ENCODE results near the gene DDX42. TPM values are rescaled to one million over a fixed set of nuclear protein-coding genes. Genes with fewer than 3 reads are reported as not detected.
"Not testable (repeated sequence)": the region's sequence is repeated elsewhere in the genome, so short reads cannot be mapped to it uniquely, and the experiment has no call there.

Gene DDX42
- total RNA-seq, 2 donors from 2014 or later: 39.9 to 41.0 TPM

DNA sequence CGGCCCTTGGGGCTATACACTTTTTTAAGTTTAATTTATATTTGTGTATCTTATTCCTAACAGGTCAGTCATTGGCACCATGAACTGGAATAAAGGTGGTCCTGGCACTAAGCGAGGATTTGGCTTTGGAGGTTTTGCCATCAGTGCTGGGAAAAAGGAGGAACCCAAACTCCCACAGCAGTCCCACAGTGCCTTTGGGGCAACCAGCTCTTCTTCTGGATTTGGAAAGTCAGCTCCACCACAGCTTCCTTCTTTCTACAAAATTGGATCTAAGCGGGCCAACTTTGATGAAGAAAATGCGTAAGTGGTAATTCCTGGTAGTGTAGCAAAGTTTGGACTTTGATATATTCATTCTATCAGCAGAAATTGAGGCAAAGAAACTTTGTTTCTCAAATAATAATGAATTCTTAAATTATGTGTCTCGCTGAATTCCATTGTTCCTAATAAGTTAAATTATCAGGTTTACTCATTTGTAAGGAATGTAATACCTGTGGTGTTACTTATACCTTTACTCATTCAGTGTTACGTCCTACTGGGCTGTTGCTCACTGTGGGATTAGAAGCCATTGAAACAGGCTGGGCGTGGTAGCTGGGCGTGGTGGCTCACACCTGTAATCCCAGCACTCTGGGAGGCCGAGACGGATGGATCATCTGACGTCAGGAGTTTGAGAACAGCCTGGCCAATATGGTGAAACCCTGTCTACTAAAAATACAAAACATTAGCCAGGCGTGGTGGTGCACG, 13.2 kb downstream of the DDX42 start:
- Histone ChIP-seq H3K9me3 (no peaks in the 10 kb centered on the region), H3K4me1 (peaks cover 0 to 5% of the 10 kb centered on the region in 2 donors), H3K4me3 (no peak overlapping the region), H3K27ac (no peak overlapping the region), H3K27me3 (no peaks in the 10 kb centered on the region), H3K36me3 (peaks cover 48% of the 10 kb centered on the region)
- TF ChIP-seq, protein P1, sequence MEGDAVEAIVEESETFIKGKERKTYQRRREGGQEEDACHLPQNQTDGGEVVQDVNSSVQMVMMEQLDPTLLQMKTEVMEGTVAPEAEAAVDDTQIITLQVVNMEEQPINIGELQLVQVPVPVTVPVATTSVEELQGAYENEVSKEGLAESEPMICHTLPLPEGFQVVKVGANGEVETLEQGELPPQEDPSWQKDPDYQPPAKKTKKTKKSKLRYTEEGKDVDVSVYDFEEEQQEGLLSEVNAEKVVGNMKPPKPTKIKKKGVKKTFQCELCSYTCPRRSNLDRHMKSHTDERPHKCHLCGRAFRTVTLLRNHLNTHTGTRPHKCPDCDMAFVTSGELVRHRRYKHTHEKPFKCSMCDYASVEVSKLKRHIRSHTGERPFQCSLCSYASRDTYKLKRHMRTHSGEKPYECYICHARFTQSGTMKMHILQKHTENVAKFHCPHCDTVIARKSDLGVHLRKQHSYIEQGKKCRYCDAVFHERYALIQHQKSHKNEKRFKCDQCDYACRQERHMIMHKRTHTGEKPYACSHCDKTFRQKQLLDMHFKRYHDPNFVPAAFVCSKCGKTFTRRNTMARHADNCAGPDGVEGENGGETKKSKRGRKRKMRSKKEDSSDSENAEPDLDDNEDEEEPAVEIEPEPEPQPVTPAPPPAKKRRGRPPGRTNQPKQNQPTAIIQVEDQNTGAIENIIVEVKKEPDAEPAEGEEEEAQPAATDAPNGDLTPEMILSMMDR (IDR thresholded peaks at IDR 0.05): no peak
- no peak for DNase-seq (ENCODE audit: low spot score)

DNA sequence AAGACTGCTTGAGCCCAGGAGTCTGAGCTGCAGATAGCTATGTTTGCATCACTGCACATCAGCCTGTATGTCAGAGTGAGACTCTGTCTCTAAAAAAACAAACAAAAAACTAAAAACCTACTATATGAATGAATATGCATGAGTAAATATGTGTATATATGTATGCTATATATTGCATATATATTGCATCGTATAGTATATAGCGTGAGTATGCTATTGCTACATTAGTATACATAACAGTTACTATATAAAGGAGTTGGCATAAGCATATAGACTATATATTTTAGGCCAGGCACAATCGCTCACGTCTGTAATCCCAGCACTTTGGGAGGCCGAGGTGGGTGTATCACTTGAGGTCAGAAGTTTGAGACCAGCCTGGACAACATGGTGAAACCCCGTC, 16.1 kb downstream of the DDX42 start:
- DNase-seq (ENCODE audit: low spot score): no peak
- H3K27me3 ChIP-seq: no peaks in the 10 kb centered on the region
- H3K4me1 ChIP-seq: no peaks in the 10 kb centered on the region
- no peak overlapping the region for H3K27ac ChIP-seq
- no peaks in the 10 kb centered on the region for H3K9me3 ChIP-seq
- H3K4me3 ChIP-seq: no peak overlapping the region
- TF ChIP-seq, protein P1 (IDR thresholded peaks at IDR 0.05): no peak
- peaks cover 77% of the 10 kb centered on the region for H3K36me3 ChIP-seq

DNA sequence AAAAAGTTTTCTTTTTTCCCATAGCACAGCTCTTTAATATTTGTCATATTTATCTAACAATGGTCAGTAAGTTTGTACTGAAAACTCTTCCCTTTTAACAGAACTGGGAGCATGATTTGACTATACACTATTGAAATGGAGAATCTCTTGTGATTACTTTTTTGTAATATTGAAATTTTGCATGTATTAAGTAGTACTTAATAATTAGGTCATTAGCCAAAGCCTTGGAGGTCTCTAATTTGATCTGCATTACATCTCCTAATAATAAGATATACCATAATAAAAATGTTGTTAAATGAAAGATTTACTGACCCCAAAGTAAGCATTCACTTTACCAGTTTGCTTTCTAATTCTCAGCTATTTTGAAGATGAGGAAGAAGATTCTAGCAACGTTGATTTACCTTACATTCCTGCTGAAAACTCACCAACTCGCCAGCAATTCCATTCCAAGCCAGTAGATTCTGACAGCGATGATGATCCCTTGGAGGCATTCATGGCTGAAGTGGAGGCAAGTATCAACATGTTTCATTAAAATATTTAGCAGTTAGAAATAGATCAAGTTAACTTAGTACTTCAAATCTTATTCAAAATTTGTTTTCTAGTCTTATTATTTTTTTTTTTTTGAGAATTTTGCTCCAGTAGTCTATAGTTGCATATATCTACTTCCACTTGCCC, 18.2 kb downstream of the DDX42 start:
- Histone ChIP-seq H3K36me3 (peaks cover 93% of the 10 kb centered on the region), H3K9me3 (no peaks in the 10 kb centered on the region), H3K27me3 (no peaks in the 10 kb centered on the region), H3K4me3 (no peak overlapping the region), H3K27ac (no peak overlapping the region), H3K4me1 (no peaks in the 10 kb centered on the region)
- no peak for DNase-seq (ENCODE audit: low spot score)
- TF ChIP-seq, protein P1 (IDR thresholded peaks at IDR 0.05): no peak

DNA sequence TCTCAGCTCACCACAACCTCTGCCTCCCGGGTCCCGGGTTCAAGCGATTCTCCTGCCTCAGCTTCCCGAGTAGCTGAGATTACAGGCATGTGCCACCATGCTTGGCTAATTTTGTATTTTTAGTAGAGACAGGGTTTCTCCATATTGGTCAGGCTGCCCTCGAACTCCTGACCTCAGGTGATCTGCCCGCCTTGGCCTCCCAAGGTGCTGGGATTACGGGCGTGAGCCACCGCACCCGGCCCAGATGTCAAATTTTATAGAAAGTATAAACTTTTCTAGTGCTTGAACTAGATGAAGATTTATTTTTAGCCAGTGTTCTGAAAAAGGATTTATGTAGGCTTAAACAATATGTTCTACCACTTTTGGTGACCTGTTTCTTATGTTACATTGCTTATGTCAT, 22.4 kb downstream of the DDX42 start:
- not testable (repeated sequence) for H3K27ac ChIP-seq, H3K9me3 ChIP-seq

DNA sequence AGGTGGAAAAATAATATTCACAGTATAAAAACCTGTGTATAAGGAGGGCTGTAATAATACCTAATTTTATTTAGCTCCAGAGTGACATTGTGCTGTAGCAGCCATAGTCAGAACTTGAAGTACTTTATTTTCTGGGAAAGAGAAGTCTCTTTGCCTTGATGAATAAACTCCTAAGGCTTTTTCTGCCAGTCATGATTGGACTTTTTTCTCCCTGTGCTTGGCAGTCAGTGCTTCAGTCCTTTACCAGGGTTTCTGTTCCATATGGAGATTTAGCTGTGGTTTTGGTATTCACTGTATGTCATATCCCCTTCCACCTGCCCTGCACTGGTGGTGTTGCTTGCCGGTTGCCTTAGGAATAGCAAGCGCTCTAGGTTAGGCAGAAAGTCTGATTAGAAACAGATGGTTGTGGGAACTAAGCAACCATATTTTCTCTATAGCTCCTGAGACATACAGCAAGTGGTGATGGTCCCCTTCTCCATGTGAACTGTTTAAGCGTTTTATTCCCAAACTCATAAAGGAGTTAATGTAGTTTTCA, 24.7 kb downstream of the DDX42 start:
- no peaks in the 10 kb centered on the region for H3K9me3 ChIP-seq
- H3K4me1 ChIP-seq: no peaks in the 10 kb centered on the region
- H3K27me3 ChIP-seq: no peaks in the 10 kb centered on the region
- H3K36me3 ChIP-seq: peaks cover 97% of the 10 kb centered on the region
- no peak overlapping the region for H3K27ac ChIP-seq
- H3K4me3 ChIP-seq: no peak overlapping the region
- TF ChIP-seq, protein P1 (IDR thresholded peaks at IDR 0.05): no peak
- DNase-seq (ENCODE audit: low spot score): no peak

More for the DNA sequence above, 22.4 kb downstream of the DDX42 start:
- not testable (repeated sequence) for H3K4me3 ChIP-seq; H3K27me3 ChIP-seq; H3K4me1 ChIP-seq; DNase-seq (ENCODE audit: low spot score)
- peaks cover 92% of the 10 kb centered on the region for H3K36me3 ChIP-seq

DNA sequence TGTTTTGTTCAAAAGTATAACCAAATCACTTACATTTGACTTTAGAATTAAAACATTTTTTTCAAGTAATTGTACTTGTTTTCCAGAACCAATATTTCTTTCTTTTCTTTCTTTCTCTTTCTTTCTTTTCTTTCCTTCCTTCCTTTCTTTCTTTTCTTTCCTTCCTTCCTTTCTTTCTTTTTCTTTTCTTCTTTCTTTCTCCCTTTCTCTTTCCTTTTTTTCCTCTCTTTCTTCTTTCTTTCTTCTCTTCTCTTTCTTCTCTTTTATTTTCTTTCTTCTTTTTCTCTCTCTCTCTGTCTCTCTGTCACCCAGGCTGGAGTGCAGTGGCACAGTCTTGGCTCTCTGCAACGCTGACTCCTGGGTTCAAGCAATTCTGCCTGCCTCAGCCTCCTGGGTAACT, 26.8 kb downstream of the DDX42 start:
- TF ChIP-seq, protein P1 (IDR thresholded peaks at IDR 0.05): no peak
- H3K36me3 ChIP-seq: peaks cover 97% of the 10 kb centered on the region
- no peaks in the 10 kb centered on the region for H3K27me3 ChIP-seq
- DNase-seq (ENCODE audit: low spot score): no peak
- H3K27ac ChIP-seq: no peak overlapping the region
- H3K4me1 ChIP-seq: no peaks in the 10 kb centered on the region
- H3K4me3 ChIP-seq: no peak overlapping the region
- no peaks in the 10 kb centered on the region for H3K9me3 ChIP-seq

Measured in right atrium auricular region (tissue), 2 donors.